Uterus (tissue), 4 donors: ENCODE measurements around the gene PSME3IP1. TPM values are rescaled to one million over a fixed set of nuclear protein-coding genes. Genes with fewer than 3 reads are reported as not detected.
"Not testable (repeated sequence)": the region's sequence is repeated elsewhere in the genome, so short reads cannot be mapped to it uniquely, and the experiment has no call there.

ENCODE experiments used
- DNase-seq, 2 donors: peaks; one replicate each; pipeline ENCODE4 v3.0.0-alpha.2; 2019 to 2020
- H3K27ac ChIP-seq, 2 donors: fragments of 200-600 bp; sonication (generic); 1 replicate in 1 of 2; 2 replicates in 1 of 2; pipeline ENCODE4 v1.5.1; 2016 to 2018
- H3K27me3 ChIP-seq, 2 donors: fragments of 200-600 bp; sonication (generic); one replicate each; pipeline ENCODE4 v1.5.1; 2018 to 2019; ENCODE audit warnings: control low read depth in 1 of 2
- H3K36me3 ChIP-seq, 2 donors: fragments of 200-600 bp; sonication (generic); one replicate each; pipeline ENCODE4 v1.5.1; 2019; ENCODE audit warnings: control low read depth in 1 of 2
- H3K4me1 ChIP-seq, 2 donors: fragments of 200-600 bp; sonication (generic); one replicate each; pipeline ENCODE4 v1.5.1; 2018 to 2019; ENCODE audit warnings: control low read depth in 1 of 2
- H3K4me3 ChIP-seq, 2 donors: fragments of 200-600 bp; sonication (generic); 1 replicate in 1 of 2; 2 replicates in 1 of 2; pipeline ENCODE4 v1.5.1; 2018 to 2019; ENCODE audit warnings: mild to moderate bottlenecking in 1 of 2
- H3K9me3 ChIP-seq, 2 donors: fragments of 200-600 bp; sonication (generic); one replicate each; pipeline ENCODE4 v1.5.1; 2019; ENCODE audit warnings: control low read depth in 1 of 2
- POLR2A ChIP-seq, 2 donors: fragments of 450-650 bp; IDR thresholded peaks; one replicate each; pipeline ENCODE4 v1.6.1; 2016; ENCODE audit warnings: antibody characterized with exemption in 2 of 2, mild to moderate bottlenecking in 1 of 2, moderate library complexity in 1 of 2
- intact Hi-C: fragments of 100-400 bp; cut with DNase I; formaldehyde crosslinking; loops from one replicate; pipeline ENCODE4 v1.15.1; 2023; ENCODE audit warnings: low total_unique reads
- total RNA-seq, 4 donors: library from RNA; depleted of rRNA in 3 of 4; stranded (reverse); fragments of >200 nt in 3 of 4; gene quantifications; one replicate each; pipeline versions ENCODE4 v1.1.0 to v1.2.4, GENCODE V29; 2014 to 2023
- TF ChIP-seq, protein P1 (sequence below), 4 experiments: fragments of 200-600 bp in 2 of 4; fragments of 450-650 bp in 2 of 4; sonication (generic) in 2 of 4; IDR thresholded peaks; one replicate each; pipeline ENCODE4 v1.5.1; 2016 to 2019; ENCODE audit warnings: antibody characterized with exemption in 4 of 4, mild to moderate bottlenecking in 2 of 4, moderate library complexity in 1 of 4
- donor health status: DM: yes; HTN: yes; CAD: no.

PSME3IP1 gene
- total RNA-seq, 4 donors from 2014 or later = 45.3 to 323 (median 75.1) TPM

GRCh38 chr16:57191056-57191571 lies 5.3 kb upstream of the PSME3IP1 start:
- Histone ChIP-seq H3K27ac (no peak overlapping the region), H3K36me3 (no peaks in the 10 kb centered on the region), H3K4me1 (peaks cover 0 to 8% of the 10 kb centered on the region in 2 donors), H3K9me3 (no peaks in the 10 kb centered on the region), H3K4me3 (no peak overlapping the region), H3K27me3 (no peaks in the 10 kb centered on the region)
- intact Hi-C loops = no loop called here
- no peak for DNase-seq
- TF ChIP-seq, protein P1, sequence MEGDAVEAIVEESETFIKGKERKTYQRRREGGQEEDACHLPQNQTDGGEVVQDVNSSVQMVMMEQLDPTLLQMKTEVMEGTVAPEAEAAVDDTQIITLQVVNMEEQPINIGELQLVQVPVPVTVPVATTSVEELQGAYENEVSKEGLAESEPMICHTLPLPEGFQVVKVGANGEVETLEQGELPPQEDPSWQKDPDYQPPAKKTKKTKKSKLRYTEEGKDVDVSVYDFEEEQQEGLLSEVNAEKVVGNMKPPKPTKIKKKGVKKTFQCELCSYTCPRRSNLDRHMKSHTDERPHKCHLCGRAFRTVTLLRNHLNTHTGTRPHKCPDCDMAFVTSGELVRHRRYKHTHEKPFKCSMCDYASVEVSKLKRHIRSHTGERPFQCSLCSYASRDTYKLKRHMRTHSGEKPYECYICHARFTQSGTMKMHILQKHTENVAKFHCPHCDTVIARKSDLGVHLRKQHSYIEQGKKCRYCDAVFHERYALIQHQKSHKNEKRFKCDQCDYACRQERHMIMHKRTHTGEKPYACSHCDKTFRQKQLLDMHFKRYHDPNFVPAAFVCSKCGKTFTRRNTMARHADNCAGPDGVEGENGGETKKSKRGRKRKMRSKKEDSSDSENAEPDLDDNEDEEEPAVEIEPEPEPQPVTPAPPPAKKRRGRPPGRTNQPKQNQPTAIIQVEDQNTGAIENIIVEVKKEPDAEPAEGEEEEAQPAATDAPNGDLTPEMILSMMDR (IDR thresholded peaks at IDR 0.05) = no peak
- TF ChIP-seq POLR2A (IDR thresholded peaks at IDR 0.05) = no peak

- Histone ChIP-seq H3K27ac (no peak overlapping the region), H3K9me3 (no peaks in the 10 kb centered on the region), H3K4me1 (peaks cover 0 to 8% of the 10 kb centered on the region in 2 donors), H3K27me3 (no peaks in the 10 kb centered on the region), H3K36me3 (no peaks in the 10 kb centered on the region), H3K4me3 (no peak overlapping the region)
- intact Hi-C loops = no loop called here
- DNase-seq = no peak
- TF ChIP-seq, protein P1 (IDR thresholded peaks at IDR 0.05) = no peak
- TF ChIP-seq POLR2A (IDR thresholded peaks at IDR 0.05) = no peak
Observed at GRCh38 chr16:57190136-57190535, 4.3 kb upstream of the PSME3IP1 start.

- intact Hi-C loops, H3K4me1 ChIP-seq, H3K9me3 ChIP-seq, DNase-seq, H3K36me3 ChIP-seq, H3K27ac ChIP-seq, H3K27me3 ChIP-seq, H3K4me3 ChIP-seq: not testable (repeated sequence)
Observed at GRCh38 chr16:57189527-57189926, 3.7 kb upstream of the PSME3IP1 start.

DNA sequence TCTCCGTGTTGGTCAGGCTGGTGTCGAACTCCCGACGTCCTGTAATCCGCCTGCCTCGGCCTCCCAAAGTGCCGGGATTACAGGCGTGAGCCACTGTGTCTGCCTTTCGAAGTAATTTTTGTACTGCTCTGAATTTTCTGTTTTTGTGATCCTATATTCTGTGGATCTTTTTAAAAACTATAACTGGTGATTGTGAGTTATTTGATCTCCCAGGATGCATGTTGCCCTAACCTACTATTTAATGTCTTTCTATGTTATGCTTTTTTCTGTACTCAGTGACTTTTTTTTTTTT lies 2.8 kb upstream of the PSME3IP1 start:
- Histone ChIP-seq H3K27me3 (no peaks in the 10 kb centered on the region), H3K36me3 (no peaks in the 10 kb centered on the region), H3K9me3 (no peaks in the 10 kb centered on the region), H3K27ac (no peak overlapping the region), H3K4me1 (peaks cover 0 to 11% of the 10 kb centered on the region in 2 donors), H3K4me3 (no peak overlapping the region)
- intact Hi-C loops = no loop called here
- no peak for DNase-seq
- TF ChIP-seq, protein P1 (IDR thresholded peaks at IDR 0.05) = no peak
- TF ChIP-seq POLR2A (IDR thresholded peaks at IDR 0.05) = no peak

GRCh38 chr16:57187902-57188710 lies 2.3 kb upstream of the PSME3IP1 start:
- Histone ChIP-seq H3K27ac (peak overlapping the region in 1 of 2 donors; percentile 88), H3K4me1 (peaks cover 0 to 11% of the 10 kb centered on the region in 2 donors), H3K4me3 (peak overlapping the region in 1 of 2 donors; percentile 70)
- intact Hi-C loops, H3K27me3 ChIP-seq, DNase-seq, H3K9me3 ChIP-seq, H3K36me3 ChIP-seq: not testable (repeated sequence)
